Chondrocyte (in vitro differentiated cells): ENCODE data around the gene PLCB4. TPM values are rescaled to one million over a fixed set of nuclear protein-coding genes. Genes with fewer than 3 reads are reported as not detected.

Source experiments
- DNase-seq: peaks from one replicate; pipeline ENCODE4 v3.0.0; 2021; ENCODE audit warnings: mixed read lengths, low spot score
- H3K27ac Mint-ChIP-seq: one replicate; pipeline ENCODE4 v1.8.0; 2021; ENCODE audit warnings: mild to moderate bottlenecking, moderate library complexity, mixed read lengths; ENCODE audit not compliant: unreplicated experiment
- H3K27me3 Mint-ChIP-seq: 2 replicates; pipeline ENCODE4 v1.8.0; 2021; ENCODE audit warnings: low read depth, mixed read lengths
- H3K36me3 Mint-ChIP-seq: 2 replicates; pipeline ENCODE4 v1.8.0; 2021; ENCODE audit warnings: low read depth, mixed read lengths
- H3K4me1 Mint-ChIP-seq: 2 replicates; pipeline ENCODE4 v1.8.0; 2021; ENCODE audit warnings: low read depth, mild to moderate bottlenecking, mixed read lengths
- H3K4me3 Mint-ChIP-seq: one replicate; pipeline ENCODE4 v1.8.0; 2021; ENCODE audit warnings: mild to moderate bottlenecking, moderate library complexity, mixed read lengths; ENCODE audit not compliant: unreplicated experiment
- H3K9me3 Mint-ChIP-seq: 2 replicates; pipeline ENCODE4 v1.8.0; 2021; ENCODE audit warnings: low read depth, mixed read lengths
- total RNA-seq: library from RNA; stranded (reverse); gene quantifications from 3 replicates; pipeline ENCODE4 v1.2.1, GENCODE V29; 2021
- TF ChIP-seq, protein P1 (sequence below): fragments of 200-600 bp; sonication (generic); IDR thresholded peaks from 2 replicates; pipeline ENCODE4 v1.5.0; 2021; ENCODE audit warnings: antibody characterized with exemption, mild to moderate bottlenecking, moderate library complexity

The PLCB4 gene
- total RNA-seq, 1 donor from 2014 or later: 13.3 TPM

- Mint-ChIP-seq H3K4me1 (peaks cover 5% of the 10 kb centered on the region), H3K9me3 (no peaks in the 10 kb centered on the region), H3K36me3 (no peaks in the 10 kb centered on the region), H3K4me3 (no peak overlapping the region), H3K27ac (no peak overlapping the region), H3K27me3 (no peaks in the 10 kb centered on the region)
- no peak for DNase-seq
- TF ChIP-seq, protein P1, sequence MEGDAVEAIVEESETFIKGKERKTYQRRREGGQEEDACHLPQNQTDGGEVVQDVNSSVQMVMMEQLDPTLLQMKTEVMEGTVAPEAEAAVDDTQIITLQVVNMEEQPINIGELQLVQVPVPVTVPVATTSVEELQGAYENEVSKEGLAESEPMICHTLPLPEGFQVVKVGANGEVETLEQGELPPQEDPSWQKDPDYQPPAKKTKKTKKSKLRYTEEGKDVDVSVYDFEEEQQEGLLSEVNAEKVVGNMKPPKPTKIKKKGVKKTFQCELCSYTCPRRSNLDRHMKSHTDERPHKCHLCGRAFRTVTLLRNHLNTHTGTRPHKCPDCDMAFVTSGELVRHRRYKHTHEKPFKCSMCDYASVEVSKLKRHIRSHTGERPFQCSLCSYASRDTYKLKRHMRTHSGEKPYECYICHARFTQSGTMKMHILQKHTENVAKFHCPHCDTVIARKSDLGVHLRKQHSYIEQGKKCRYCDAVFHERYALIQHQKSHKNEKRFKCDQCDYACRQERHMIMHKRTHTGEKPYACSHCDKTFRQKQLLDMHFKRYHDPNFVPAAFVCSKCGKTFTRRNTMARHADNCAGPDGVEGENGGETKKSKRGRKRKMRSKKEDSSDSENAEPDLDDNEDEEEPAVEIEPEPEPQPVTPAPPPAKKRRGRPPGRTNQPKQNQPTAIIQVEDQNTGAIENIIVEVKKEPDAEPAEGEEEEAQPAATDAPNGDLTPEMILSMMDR: no peak
These were observed 166.6 kb downstream of the PLCB4 start for GRCh38 chr20:9235518-9235917.

- Mint-ChIP-seq H3K36me3 (no peaks in the 10 kb centered on the region), H3K4me3 (no peak overlapping the region), H3K4me1 (peaks cover 11% of the 10 kb centered on the region), H3K9me3 (no peaks in the 10 kb centered on the region), H3K27ac (no peak overlapping the region), H3K27me3 (no peaks in the 10 kb centered on the region)
- no peak for DNase-seq
- TF ChIP-seq, protein P1: no peak
These were observed 167.6 kb downstream of the PLCB4 start for GRCh38 chr20:9236458-9236857.

GRCh38 chr20:9241232-9241692 lies 172.4 kb downstream of the PLCB4 start:
- no peak for DNase-seq
- Mint-ChIP-seq H3K9me3 (no peaks in the 10 kb centered on the region), H3K36me3 (no peaks in the 10 kb centered on the region), H3K27ac (peak overlapping the region; percentile 46), H3K27me3 (no peaks in the 10 kb centered on the region), H3K4me1 (peaks cover 16% of the 10 kb centered on the region), H3K4me3 (no peak overlapping the region)
- TF ChIP-seq, protein P1: no peak

GRCh38 chr20:9241721-9242427 lies 173.0 kb downstream of the PLCB4 start:
- H3K9me3 Mint-ChIP-seq: no peaks in the 10 kb centered on the region
- H3K4me1 Mint-ChIP-seq: peaks cover 17% of the 10 kb centered on the region
- H3K27ac Mint-ChIP-seq: no peak overlapping the region
- H3K4me3 Mint-ChIP-seq: no peak overlapping the region
- no peak for DNase-seq
- TF ChIP-seq, protein P1: no peak
- H3K27me3 Mint-ChIP-seq: no peaks in the 10 kb centered on the region
- H3K36me3 Mint-ChIP-seq: no peaks in the 10 kb centered on the region

- Mint-ChIP-seq H3K9me3 (no peaks in the 10 kb centered on the region), H3K36me3 (no peaks in the 10 kb centered on the region), H3K4me3 (no peak overlapping the region), H3K27me3 (no peaks in the 10 kb centered on the region), H3K27ac (no peak overlapping the region), H3K4me1 (peaks cover 17% of the 10 kb centered on the region)
- TF ChIP-seq, protein P1: no peak
- DNase-seq: no peak
These were observed 175.1 kb downstream of the PLCB4 start for GRCh38 chr20:9243986-9244385.
